Urothelium cell line (cell line): ENCODE results near the gene STXBP5L.
"Not testable (repeated sequence)": the region's sequence is repeated elsewhere in the genome, so short reads cannot be mapped to it uniquely, and the experiment has no call there.

Source experiments
- DNase-seq: peaks from one replicate; pipeline ENCODE4 v3.0.0; 2011; ENCODE audit warnings: low spot score, mixed read lengths
- FAIRE-seq: peaks from 2 replicates; lab custom pipeline; 2011; peaks lifted over from hg19 to GRCh38; lab: Jason Lieb, UNC

Gene STXBP5L

GRCh38 chr3:120908030-120908794 is at the start of gene STXBP5L:
STXBP5L (plus strand) TSS chr3:120908205; CDS start chr3:120909579, 1,374 bp downstream.
- DNase-seq, result peak; percentile 93
- FAIRE-seq, result peak; percentile 93

DNA sequence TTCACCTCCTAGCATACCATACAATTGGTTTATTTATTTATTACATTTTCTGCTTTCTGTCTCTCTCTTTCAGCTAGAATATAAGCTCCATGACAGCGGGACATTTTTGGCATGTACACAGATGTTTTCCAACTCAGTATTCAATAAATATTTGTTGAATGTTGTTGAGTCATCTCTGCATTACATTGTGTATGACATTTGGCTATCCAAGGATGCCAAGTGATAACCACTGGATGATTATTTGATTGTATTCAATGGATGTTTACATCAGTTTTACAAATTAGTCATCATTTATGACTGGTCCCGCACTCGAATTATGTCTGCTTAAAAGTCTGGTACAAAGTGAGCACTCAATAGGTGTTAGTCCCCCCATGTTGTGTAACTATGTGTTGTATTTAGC is 49.5 kb upstream of the STXBP5L start:
- DNase-seq, result no peak
- no peak for FAIRE-seq

- FAIRE-seq (no peak), DNase-seq (no peak)
These were observed 43.5 kb upstream of the STXBP5L start for GRCh38 chr3:120864541-120864940.

GRCh38 chr3:120875507-120875906 is 32.5 kb upstream of the STXBP5L start:
- no peak for DNase-seq
- no peak for FAIRE-seq

- no peak for FAIRE-seq
- DNase-seq, result no peak
These were observed 32.0 kb upstream of the STXBP5L start for GRCh38 chr3:120875989-120876388.

DNA sequence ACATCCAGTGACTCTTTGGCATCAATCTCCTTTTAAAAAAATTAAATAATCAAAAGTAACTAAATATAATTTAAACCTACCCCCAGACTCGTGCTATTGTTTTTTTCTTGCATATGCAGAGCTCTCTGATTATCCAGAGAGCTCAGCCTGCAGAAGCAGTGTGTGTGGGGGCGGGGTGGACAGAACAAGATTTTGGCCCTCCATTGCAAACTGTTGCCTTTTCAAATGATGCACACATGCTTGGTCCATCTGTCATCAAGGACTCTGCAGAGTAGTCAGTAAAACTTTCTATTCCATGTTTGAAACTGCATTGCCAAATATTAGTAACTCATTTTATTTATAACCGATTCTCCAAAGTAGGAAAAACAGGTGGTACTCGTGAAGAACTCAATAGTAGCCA is 28.6 kb upstream of the STXBP5L start:
- no peak for FAIRE-seq

DNA sequence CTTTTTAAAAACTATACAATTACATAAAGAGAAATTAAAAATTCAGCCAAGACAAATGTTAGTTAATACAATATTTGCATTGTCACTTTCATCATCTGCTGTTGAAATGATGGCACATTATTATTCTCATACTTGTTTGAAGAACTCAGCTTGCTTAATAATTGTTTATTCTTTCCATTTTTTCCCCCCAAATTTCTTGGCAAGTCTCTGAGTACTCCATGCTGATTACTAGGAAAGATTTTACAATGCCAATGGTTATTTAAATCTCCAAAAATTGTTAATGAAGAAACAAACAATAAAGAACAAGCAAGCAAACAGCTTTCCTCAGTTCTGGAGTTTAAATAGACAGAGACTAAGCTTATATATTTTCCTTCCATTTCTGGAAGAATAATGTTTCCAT is 15.1 kb upstream of the STXBP5L start:
- FAIRE-seq (no peak), DNase-seq (no peak)

More for the DNA sequence above, 28.6 kb upstream of the STXBP5L start:
- no peak for DNase-seq

DNA sequence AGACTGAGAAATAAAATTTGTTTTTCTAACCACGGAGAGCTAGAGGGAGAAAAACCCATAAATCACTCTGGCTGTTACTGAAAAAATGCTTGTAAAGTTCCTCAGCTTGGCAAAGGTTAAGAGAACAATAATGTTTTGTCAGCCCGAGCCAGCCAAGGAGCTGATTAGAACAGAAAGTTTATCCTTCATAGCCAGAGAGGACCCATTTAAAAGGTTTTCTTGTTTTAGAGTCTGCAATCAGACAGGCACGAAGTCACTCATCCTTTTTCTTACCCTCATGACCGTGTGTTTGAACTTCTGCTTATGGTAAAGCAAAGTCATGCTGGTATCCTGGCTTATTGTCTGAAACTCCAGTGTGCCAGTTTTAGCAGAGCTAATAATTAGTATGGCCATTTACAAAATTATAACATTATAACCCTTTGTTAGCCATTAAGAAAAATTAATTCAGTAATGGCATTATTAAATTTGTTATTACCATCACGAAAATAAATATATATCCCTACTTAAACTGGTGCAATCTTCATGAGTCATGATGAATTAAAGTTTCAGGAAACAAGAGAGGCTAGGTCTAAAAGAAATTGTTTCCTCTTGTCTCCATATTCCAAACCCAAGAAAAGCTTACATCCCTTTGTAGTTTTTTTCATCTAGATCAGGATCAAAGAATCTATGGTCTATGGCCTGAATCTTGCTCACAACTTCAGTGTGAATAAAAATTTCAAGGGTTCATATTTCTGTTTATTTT is 13.5 kb upstream of the STXBP5L start:
- FAIRE-seq (no peak), DNase-seq (peak; percentile 64)

GRCh38 chr3:120901716-120902115 is 6.3 kb upstream of the STXBP5L start:
- not testable (repeated sequence) for FAIRE-seq, DNase-seq

- no peak for FAIRE-seq
These were observed 4.8 kb upstream of the STXBP5L start for GRCh38 chr3:120903221-120903620.

GRCh38 chr3:120907659-120908029 is 361 bp upstream of the STXBP5L start:
- no peak for DNase-seq
- FAIRE-seq, result no peak

More at GRCh38 chr3:120903221-120903620, 4.8 kb upstream of the STXBP5L start:
- no peak for DNase-seq

DNA sequence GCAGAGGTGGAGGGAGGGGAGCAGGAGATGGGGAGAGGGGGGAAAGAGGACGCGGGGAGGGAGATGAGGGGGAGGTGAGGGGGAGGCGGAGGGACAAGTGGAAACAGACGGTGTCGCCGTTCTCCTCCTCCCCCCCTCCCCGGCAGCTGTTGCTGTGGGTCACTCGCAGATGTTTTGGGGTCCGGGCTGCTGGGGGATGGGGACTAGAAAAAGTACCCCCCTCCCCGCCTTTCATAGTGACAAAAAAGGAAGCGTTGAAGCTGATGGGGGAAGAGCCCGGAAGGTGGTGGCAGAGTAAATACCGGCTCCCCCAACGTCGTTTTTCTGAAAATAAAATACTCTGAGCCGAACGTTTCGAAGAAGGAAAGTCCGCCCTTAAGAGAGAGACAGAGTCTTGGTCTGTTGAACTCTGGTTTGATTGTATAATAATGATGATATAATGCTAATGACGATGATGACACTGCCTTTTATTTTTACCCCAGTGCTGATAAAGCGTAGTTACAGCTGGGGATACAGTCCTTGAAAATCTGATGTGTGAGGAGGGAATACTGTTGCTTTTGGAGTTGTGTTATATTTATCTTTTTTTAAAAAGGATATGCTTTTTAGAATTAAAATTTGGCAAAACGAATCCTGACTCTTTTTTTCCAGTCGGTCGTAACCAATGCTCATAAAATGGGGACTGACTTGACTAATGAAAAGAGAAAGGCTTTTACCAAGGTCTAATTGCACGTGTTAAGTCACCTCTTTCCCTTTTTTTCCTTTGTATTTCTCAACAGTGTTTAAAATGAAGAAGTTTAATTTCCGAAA is 993 bp downstream of the STXBP5L start:
- DNase-seq, result no peak

GRCh38 chr3:120909602-120909878 is 1.5 kb downstream of the STXBP5L start:
- no peak for FAIRE-seq

More for the DNA sequence above, 993 bp downstream of the STXBP5L start:
- FAIRE-seq, result no peak

DNA sequence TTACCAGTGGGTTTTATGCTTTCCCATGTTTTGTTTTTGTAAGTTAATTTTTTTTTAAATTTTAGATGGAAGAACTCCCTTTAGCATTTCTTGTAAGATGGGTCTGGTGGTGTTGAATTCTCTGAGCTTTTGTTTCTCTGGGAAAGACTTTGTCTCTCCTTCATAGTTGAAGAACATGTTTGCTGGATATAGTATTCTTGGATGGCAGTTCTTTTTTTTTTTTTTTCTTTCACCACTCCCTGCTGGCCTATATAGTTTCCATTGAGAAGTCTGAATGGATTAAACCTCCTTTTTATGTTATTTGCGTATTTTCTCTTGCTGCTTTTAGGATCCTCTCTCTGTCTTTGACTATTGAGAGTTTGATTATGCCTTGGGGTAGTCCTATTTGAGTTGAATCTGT is 18.1 kb downstream of the STXBP5L start:
- FAIRE-seq, result no peak
- DNase-seq, result no peak

More at GRCh38 chr3:120909602-120909878, 1.5 kb downstream of the STXBP5L start:
- DNase-seq, result no peak

DNA sequence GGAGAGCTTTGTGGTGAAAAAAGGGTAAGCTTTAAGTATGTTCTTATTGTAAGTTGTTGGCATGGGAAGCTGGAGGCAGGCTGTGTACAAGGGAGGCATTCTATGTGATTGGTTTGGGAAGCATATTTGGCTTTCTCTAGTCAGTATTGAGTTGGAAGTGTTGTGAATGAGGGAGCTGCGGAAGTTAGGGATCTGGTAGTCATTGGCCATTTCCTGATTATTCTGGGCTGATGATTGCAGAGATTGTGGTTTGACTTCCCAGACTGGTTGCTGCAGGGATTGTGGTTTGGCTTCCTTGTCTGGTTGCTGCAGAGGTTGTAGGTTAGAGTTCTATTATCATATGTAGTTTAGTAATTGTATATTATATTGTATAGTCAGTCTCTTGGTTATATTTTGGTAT is 21.0 kb downstream of the STXBP5L start:
- no peak for DNase-seq
- FAIRE-seq, result no peak

DNA sequence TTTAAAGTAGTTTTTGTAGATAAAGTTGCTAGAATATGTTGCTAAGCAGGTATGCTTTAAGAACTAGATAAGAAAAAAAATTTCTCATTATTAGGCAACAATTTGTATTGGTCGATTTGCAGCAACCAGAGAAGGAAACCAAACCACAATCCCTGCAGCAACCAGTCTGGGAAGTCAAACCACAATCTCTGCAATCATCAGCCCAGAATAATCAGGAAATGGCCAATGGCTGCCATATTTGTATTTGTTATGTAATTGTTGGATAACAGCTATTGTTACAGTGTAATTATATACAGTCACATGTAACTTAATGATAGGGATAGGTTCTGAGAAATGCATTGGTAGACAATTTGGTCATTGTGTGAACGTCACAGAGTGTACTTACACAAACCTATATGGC is 23.6 kb downstream of the STXBP5L start:
- no peak for DNase-seq
- FAIRE-seq, result no peak

DNA sequence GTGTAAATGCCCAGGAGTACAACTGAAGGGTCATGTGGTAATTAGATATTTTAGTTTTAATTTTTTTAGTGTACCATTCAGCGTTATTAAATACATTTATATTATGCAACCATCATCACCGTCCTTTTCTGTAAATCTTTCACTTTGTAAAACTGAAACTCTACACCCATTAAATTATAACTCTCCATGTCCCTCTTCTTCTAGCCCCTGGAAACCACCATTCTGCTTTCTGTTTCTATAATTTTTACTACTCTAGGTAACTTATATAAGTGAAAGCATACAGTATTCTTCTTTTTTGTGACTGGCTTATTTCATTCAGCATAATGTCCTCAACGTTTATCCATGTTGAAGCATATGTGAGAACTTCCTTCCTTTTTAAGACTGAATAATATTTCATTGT is 48.1 kb downstream of the STXBP5L start:
- FAIRE-seq, result no peak
- DNase-seq, result no peak

DNA sequence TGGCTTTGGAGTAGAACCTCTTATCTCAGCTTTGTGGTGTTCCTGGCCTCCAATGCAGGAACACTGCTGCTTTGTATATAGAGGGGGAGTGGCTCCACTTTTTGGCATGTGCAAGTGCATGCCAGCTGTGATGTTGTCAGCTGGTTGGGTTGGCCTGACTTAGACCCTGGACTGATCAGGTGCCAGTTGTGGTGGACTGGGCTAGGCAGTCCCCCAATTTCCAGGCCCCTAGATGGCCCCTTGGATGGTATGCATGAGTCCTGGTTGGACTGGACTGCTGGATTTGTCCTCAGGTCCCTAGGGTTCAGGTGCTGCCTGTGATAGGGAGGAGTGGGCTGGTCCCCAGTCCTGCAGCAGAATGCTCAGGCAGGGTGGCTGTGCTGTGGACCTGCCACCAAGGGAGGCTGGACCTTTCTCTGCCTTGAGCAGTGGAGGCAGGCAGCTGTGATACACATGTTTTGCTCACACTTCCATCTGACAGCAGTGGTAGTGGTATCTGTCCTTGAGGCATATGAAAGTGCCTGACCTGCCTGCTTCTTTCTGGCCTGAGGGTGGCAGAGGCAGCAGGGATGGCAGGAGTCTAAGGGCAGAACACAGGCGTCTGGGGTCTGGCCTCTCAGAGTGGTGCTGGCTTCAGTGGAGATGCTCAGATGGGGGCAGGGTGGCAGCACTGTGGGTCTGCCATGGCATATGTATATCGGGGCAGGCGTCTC is 74.8 kb downstream of the STXBP5L start:
- FAIRE-seq (no peak), DNase-seq (no peak)

DNA sequence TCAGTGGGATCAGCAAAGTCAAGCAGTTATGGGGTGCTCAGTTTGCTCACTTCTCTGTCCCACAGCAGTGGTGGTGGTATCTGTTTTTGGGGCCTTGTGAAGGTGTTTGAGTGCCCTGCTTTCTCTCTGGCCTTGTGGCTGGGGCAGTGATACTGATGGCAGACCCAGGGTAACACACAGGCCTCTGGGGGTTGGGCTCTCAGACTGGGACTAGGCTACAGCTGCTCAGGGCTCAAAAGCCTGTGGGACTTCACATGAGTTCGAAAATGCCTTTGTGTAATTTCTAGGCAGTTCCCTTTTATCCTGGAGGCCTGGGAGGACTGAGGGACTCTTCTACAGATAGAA is 75.3 kb downstream of the STXBP5L start:
- DNase-seq (no peak), FAIRE-seq (no peak)

GRCh38 chr3:120983841-120984240 is 75.8 kb downstream of the STXBP5L start:
- FAIRE-seq (no peak), DNase-seq (peak; percentile 8)

- FAIRE-seq (no peak), DNase-seq (no peak)
These were observed 77.2 kb downstream of the STXBP5L start for GRCh38 chr3:120985242-120985641.
